NK-92 treated with Interleukin-12 subunit alpha and Interleukin-12 subunit beta, amount 100 ng/mL, for 24 hours (cell line): ENCODE data around the gene RDH12.
A peak's percentile ranks its signal among the peaks of the same experiment; 100 is the strongest.
"Not testable (repeated sequence)": the region's sequence is repeated elsewhere in the genome, so short reads cannot be mapped to it uniquely, and the experiment has no call there.

Experiments used
- DNase-seq: peaks from one replicate; lab custom pipeline; 2025; lab: John Stamatoyannopoulos, UW

Gene RDH12

DNA sequence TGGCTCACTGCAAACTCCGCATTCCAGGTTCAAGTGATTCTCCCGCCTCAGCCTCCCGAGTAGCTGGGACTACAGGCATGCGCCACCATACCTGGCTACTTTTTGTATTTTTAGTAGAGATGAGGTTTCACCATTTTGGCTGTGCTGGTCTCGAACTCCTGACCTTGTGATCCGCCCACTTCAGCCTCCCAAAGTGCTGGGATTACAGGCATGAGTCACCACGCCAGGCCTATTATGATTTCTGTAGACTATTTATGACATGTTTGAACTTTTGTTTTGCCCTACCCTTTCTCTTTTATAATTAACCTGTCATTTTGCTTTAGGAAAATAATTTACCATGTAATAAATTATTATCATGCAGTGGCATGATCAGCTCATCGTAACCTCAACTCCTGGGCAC lies at the start of gene RDH12:
TSS of gene RDH12 (plus strand) at position 395 of the 400 bp plus-strand sequence. CDS start 20,757 bp downstream, outside the sequence.
- DNase-seq, result not testable (repeated sequence)

DNA sequence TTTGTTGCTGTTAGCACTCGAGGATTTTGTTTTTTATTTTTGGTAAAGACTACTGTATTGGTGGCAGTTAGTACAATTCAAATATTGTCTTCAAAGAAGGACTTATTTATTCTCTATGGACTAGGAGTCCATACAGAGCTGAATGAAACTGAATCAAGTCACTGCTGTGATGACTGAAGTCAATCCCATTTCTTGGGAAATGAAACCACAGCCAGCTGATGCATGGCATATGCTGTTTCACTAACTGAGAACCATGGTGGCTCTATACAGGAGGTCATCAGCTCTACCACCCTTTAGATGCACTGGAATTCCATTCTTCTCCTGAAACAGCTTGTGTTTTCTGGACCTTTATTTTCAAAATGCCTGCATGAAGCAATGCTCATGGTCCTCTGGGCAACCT lies 49.5 kb upstream of the RDH12 start:
- no peak for DNase-seq

DNA sequence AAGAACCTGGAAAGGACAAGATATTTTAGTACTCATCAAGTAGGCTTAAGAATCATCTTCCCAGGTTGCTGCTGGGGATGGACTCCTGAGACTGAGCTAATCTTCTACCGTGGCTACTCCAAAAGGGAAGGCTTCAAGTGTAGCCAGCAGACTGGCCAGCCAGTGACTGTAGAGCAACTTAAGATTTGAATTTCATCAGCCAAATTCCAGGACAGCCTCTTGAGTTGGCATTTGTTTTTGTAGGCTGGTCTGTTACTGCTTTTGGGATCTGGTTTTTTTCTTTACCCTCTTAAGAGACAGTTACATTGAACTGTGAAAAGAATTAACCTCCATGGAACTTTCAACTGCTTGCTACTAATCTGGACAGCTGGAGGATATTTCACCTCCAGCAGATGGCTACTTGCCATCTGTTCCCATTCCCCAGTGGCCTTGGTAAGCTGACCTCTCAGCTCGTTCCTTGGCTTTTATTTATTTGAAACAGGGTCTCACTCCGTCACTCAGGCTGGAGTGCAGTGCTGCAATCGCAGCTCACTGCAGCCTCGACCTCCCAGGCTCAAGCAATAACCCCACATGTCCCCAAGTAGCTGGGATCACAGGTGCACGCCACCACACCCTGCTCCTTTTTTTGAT lies 47.9 kb upstream of the RDH12 start:
- no peak for DNase-seq

DNA sequence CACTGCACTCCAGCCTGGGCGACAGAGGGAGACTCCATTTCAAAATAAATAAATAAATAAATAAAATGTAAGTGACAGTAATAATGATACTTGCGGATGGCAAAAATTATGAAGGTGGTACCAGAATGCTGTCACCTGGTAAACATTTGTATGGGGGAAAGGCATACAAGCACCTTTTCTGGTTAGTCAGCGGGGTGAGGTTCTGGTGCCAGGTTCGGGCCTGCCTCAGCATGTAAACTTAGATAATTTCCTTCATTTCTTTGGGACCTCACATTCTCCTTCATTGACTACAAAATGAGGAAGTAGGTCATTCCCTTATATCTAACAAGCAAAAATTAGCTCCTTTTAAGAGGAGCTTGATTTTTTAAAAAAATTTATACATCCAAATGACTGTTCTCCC lies 38.1 kb upstream of the RDH12 start:
- DNase-seq, result no peak

DNA sequence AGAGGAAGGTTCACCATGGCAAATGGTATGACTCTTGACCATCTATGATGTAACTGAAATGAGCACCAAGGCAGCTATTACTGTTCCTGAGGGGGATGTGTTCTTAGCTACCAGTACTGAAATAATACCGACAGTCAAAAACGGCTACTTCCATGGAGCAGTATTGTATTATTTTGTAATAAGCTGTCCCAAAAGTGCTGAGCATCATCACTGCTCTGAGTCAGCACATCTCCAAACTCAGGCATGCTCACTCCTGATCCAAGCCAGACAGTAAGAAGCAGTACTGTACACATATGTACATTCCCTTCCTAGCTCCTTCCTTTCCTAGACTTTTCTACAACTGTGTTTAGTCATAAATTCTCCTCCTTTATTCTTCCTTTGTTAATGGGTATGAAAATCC lies 35.8 kb upstream of the RDH12 start:
- DNase-seq, result no peak

DNA sequence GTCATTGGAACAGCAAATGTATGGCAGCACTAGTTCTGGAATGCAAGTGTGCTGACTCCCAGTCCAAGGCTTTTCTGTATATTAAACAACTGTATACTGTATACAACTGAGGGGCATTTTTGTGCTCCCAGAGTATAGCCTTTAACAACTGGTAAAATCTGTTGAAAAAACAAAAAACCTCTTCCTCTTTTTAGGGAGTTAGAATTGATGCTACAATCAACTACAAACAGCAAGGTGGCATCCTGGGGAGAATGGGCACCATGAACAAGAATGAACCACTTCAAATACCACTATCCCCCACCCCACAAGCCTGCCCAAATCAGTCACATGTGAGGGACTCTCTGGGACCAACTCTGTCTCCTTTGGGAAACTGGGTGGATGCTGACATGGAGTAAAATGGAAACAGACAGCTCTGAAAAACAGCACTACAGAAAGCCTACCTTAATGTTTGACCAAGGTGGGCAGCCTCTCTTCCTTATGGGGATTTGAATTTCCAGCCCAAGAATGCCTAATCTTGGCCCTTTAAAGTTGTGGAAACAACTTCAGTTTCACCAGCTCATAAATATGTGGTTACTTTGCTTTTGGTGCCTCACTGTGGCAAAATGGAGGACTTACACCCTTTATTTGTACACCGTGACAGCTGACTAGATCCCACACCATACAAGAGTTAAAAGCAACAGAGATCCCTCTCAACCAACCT lies 34.8 kb upstream of the RDH12 start:
- DNase-seq, result no peak

DNA sequence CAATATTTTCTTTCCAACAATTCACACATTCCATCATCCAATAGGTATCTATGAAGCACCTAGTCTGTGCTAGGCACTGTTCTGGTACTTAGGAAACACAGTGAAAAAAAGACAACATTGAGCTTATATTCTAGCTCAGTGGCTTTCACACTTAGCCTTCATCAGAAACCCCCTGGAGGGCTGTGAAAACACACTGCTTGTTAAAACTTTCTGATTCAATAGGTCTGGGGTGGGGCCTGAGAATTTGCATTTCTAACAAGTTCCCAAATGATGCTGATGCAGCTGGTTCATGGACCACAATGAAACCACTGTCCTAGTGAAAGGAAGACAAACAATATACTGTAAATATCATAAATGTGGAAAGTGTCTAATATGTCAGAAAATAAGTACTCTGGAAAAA lies 33.1 kb upstream of the RDH12 start:
- peak; percentile 31 for DNase-seq

DNA sequence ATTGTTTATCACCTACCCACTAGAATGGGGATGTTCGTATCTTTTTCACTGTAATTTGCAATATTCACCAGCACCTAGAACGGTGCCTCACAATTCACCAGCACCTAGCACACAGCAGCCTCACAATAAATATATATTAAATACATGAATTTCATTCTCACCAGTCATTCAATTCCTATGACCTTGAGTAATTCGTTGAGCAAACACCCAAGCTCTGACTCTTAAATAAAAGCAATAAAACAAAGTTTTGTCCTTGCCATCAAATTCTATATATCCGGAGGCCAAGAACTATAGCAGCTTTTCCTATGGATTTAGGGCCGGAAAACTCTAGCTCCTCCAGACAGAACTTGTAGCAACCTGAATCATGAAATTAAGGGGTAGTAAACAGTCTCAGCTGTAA lies 28.2 kb upstream of the RDH12 start:
- no peak for DNase-seq

DNA sequence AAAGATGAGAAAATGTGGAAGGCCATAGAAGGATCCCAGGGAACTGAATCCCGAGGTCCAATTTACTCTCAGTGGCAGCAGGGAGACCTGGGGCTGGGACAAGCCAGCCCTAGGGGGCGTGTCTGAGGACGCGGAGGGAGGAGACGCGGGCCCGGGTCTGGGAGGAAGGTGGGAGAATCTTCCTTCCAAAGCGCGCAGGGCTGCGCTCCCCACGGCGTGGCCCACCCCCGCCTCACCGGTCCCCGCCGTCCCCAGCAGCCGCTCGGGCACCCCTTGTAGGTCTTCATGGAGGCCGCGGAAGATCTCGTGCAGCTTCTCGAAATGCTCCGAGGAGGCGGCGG lies 27.6 kb upstream of the RDH12 start:
- peak; percentile 24 for DNase-seq

DNA sequence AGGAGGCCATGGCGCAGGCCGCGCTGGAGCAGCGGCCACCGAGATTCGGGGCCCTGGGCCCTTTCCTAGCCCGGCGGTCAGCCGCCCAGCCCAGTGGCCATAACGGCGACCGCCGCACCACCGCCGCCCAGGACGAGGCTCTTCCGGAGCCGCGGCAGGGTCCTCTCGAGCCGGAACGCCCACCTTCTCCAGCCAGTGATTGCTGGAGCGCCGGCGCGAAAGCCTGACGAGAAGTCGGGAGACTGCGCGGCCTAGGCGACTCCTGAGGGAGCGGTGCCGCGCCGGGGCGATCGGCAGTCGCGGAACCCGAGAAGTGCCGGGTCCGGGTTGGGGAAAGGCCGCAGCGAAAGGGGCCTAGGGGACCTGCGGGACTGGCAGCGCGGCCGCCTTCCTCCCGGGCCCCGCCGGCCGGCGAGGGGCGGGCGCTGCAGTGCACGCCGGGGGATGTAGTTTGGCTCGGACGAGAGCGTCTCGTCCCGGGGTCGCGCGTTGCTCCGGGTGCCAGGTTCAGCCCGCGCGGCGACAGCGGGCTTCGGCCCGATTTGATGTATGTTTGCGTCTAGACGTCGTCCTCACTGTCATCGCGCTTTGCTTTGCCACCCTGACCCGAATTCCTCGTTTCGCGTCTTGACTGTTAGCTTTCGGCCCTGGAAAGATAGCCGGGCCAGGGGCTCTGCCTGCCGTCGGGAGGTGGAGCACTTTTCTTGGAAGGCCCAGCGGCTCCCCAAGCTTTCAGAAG lies 27.0 kb upstream of the RDH12 start, which contains the start of gene VTI1B:
TSS of gene VTI1B (minus strand) at position 153 of the 739 bp plus-strand sequence. CDS start at position 10, 143 bp downstream.
- peak; percentile 67 for DNase-seq

DNA sequence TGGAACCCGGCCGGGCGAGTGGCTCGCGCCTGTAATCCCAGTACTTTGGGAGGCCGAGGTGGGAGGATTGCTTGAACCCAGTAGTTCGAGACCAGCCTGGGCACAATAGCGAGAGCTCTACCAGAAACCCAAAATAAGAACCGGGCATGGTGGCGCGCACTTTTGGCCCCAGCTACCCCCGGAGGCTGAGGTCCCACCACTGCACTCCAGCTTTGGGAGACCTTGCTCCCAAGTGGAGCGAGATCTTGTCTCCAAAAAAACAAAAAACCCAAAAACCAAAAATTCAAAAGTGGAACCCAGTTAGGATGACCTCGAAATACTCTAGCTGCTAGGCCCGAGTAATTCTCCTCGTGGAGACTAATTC lies 26.5 kb upstream of the RDH12 start:
- DNase-seq, result no peak

DNA sequence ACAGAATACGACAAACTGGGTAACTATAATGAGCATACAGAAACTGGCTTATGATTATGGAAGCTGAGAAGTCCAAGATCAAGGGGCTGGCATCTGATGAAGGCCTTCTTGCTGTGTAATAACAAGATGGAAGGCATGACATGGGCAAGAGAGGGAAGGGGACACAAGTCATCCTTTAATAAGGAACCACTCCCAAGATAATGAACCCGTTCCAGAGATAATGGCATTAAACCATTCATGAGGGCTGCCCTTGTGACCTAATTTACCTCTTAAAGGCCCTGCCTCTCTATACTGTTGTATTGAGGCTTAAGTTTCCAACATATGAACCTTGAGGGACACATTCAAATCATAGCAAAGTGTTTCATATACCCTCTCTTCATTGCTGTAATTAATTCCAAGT lies 22.7 kb upstream of the RDH12 start:
- no peak for DNase-seq

DNA sequence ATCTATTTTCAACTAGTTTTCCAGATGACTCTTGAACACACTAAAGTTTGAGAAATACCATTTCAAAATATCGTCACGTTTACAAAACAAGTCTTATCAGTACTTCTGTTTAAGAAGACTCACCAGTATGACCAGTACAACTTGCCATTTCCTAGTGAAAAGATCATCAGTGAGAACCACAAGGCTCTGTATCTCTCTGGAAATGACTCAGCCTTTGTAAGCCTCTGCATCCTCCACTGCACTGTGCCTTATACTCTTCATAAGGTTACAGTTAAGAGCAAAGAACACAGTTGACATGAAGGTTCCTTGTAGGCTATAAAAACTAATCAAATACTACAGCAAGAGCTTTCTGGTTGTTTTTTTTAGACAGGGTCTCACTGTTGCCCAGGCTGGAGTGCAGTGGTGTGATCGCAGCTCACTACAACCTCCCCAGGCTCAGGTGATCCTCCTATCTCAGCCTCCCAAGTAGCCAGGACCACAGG lies 21.5 kb upstream of the RDH12 start:
- DNase-seq, result no peak

DNA sequence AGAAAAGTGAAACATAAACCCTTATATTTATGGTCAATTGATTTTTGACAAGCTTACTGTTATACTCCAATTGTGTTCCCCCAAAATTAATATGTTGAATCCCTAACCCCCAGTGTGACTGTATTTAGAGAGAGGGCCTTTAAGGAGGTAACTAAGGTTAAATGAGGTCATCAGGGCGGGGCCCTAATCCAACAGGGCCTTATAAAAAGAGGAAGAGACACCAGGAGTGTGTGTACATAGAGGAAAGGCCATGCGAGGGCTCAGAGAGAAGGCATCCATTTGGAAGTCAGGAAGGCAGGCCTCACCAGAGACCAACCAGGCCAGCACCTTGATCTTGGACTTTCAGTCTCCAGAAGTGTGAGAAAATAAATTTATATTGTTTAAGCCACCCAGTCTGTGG lies 20.7 kb upstream of the RDH12 start:
- no peak for DNase-seq

DNA sequence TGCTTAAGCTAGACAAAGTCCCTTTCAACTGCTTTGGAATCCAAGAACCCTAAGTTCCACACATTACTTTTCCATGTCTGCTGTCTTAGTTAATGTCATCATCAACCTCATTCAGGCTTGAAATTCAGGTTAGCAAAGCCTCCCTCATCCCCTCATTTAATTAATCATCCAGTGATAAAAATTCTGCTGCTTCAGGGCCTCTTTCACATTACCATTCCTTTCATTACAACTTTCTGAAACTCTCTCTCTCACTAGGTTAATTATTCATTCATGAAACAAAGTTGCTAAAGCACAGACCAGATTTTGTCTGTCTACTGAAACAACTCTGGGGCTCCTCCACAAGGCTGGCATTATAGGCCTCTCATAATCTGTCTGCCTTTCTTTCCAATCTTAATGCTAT lies 17.8 kb upstream of the RDH12 start:
- no peak for DNase-seq

DNA sequence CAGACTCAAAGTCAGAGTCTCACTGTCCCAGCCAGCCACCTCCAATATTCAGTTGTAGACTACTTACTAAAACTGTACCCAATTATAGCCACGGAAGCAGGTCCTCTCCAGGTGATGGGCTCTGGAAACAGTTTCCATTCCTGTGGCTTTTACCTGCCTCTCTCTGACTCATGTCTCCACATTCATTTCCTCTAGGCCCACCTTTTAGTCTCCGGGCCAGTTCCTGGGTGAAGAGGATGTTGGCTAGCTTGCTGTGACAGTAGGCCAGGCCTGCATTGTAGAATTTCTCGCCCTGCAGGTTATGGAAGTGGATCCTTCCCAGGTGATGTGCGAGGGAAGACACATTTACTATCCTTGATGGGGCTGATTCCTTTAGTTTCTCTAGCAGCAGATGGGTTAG lies 11.7 kb upstream of the RDH12 start:
- DNase-seq, result no peak

DNA sequence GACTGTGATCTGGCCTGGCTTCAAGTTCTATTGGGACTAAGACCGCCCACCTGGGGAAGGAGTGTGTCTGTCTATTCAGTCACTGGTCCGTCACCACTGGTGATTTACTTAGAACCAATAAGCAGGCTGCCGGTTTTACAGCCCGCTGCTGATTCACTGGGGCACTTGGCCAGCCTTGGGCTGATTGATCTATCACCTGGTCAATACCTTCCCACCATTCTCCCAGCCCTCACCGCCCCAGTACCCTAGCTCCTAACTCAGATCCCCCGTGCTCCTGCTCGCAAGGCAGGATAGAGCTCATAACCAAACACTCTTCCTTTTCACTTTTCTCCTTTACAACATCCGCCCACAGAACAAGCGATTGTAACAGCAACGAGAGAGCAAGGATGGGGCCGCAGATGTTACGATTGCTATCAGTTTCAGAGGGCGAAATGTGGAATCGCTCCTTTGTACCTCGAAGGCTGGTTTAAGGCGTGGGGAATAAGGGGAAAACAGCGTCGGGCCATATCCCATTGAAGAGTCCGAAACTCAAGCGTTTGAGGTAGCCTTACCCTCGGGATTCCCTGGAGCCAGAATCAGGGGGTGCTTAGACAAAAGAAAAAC lies 6.8 kb upstream of the RDH12 start:
- peak; percentile 70 for DNase-seq

DNA sequence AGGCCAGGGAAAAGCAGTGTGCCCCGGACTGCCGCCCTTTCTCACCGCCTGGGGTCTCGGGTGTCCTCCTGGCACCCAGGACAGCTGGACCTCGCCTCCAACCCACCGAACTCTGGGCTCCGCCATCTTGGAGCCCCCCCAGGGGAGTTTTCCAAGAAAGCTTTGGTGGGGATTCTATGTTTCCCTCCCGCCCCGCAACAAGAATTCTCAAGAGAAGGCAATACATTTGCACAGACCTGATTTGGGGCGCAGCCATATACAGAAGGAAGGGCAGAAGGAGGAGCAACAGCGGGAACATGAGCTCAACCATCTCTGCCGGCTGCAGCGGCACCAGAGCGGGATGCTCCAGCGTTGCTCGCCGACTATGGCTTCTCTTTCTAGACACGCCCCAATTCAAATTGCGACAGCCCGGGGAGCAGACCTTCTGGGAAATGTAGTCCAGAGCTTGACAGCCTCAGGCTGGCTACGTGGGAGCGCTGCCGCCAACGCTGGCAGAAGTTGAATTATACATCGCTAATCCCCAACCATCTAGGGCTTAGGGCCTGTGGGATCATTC lies 6.2 kb upstream of the RDH12 start, which contains the start of gene RDH11:
TSS of gene RDH11 (minus strand) at position 371 of the 556 bp plus-strand sequence. CDS start at position 310, 61 bp downstream.
- peak; percentile 62 for DNase-seq

DNA sequence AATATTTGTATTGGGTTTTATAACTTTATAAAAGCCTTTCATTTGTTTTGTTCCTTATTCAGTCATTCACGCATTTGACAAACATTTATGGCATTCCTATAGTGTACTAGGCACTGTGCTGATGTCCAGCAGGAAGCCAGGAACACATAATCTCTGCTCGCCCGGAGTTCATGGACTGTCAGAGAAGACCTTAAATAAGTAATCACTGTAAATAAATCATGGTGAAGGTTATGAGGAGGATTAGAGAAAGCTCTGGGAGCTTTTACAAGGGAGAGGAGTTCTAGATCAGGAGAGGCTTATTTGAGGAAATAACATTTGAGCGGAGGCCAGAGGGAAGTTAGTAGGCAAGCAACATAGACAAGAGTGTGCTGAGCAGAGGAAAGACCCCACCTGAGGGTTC lies 4.7 kb upstream of the RDH12 start:
- DNase-seq, result no peak

DNA sequence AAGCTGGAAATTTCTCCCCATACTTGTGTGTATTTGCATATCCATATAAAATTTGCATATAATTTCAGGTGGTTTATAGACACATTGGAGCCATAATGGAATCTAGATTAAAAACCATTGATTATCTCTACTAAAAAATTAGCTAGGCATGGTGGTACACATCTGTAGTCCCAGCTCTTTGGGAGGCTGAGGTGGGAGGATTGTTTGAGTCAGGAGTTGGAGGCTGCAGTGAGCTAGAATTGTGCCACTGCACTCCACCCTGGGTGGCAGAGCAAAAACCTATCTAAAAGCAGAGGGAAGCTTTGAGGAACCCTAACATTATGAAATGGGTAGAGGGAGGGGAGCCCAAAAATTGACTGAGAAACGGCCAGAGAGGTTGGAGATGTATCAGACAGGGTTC lies 3.5 kb upstream of the RDH12 start:
- DNase-seq, result no peak

DNA sequence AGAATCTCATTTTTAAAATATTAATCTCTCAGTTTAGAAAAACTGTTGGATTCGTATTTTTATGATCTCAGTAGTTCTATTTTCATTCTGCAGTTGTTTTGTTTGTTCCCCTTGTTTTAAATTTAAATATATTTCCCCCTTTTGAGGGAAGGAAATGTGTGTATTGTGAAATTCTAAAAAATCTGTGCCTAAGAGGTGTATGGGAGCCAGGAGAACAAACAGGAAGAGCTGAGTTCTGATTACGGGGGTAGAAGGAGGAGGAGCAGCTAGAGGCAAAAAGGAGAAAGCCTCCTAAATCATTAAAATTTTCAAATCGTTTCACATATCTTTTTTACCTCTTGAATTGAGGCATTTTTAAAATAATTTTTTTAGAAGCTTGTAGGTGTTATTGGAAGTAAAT lies 2.3 kb downstream of the RDH12 start:
- DNase-seq, result no peak

DNA sequence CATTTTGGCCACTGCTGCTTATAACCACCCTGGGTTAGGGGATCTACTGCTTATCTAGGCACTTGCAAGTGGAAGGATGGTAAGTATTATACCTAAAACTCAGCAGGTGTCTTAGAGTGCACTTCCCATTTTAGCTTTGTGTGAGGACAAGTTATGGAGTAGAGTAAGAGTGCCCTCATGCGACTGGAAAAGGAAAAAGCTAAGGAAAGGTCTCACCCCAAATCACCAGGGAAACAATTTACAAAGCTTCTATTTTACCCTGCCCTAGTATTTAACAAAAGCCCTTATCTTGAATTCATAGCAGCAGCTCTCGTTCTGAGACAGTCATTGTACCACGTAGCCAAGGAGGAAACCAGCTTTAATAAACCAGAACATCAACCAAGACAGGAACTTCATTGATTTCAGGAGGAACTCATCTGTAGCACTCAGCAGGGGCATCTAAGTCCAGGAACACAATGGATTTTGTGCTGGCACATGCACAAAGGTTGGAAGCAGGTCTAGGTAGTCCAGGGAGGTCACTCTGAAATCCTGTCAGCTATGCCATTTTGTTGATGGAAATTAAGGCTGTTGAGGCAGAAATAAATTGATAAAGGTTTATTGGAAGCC lies 2.9 kb downstream of the RDH12 start:
- no peak for DNase-seq
